ENCODE data around the gene B9D1.

GRCh38 chr17:19336938-19337711, 25.4 kb downstream of the B9D1 start:
- TF ChIP-seq USF1 (IDR thresholded peaks at IDR 0.05) (no peak), EP300 (IDR thresholded peaks at IDR 0.05; ENCODE audit: borderline replicate concordance) (no peak), MAX (IDR thresholded peaks at IDR 0.05) (peak; percentile 85), YY1 (IDR thresholded peaks at IDR 0.05; ENCODE audit: low read depth) (no peak)
